GM19240 (cell line): Measurements from ENCODE around the gene PCBP3.
"Not testable (repeated sequence)": the region's sequence is repeated elsewhere in the genome, so short reads cannot be mapped to it uniquely, and the experiment has no call there.

Experiments used
- DNase-seq: peaks from one replicate; pipeline ENCODE4 v3.0.0; 2011; ENCODE audit warnings: low spot score; ENCODE audit not compliant: insufficient read length

The PCBP3 gene

DNA sequence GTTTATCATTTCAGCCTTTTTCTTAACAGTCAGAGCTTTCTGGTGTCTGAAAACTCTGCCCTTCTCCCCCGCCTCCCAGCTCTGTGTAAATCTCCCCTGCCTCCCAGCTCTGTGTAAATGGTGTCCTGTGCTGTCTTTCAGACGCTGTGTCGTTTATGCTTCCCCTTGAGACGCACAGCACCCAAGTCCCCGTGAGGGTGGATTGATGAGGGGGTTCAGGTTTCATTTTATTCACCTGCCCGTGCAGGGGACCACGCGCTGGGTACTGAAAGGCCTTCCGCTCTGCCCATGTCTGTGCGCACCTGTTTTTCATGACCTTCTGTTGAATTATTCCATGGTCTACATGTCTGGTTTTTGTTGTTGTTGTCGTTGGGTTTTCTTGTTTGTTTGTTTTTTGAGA lies 229.9 kb downstream of the PCBP3 start:
- no peak for DNase-seq

DNA sequence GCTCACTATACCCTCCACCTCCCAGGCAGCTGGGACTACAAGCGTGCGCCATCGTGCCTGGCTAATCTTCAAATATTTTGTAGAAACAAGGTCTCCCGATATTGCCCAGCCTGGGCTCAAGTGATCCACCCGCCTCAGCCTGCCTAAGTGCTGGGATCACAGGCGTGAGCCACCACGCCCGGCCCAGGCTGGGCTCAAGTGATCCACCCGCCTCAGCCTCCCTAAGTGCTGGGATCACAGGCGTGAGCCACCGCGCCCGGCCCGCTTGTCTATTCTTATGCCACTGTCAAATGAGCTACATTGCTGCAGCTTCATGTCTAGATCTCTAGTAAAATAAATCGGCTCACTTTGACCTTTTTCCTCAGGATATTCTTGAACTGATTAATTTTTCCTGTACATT lies 230.3 kb downstream of the PCBP3 start:
- DNase-seq: no peak

DNA sequence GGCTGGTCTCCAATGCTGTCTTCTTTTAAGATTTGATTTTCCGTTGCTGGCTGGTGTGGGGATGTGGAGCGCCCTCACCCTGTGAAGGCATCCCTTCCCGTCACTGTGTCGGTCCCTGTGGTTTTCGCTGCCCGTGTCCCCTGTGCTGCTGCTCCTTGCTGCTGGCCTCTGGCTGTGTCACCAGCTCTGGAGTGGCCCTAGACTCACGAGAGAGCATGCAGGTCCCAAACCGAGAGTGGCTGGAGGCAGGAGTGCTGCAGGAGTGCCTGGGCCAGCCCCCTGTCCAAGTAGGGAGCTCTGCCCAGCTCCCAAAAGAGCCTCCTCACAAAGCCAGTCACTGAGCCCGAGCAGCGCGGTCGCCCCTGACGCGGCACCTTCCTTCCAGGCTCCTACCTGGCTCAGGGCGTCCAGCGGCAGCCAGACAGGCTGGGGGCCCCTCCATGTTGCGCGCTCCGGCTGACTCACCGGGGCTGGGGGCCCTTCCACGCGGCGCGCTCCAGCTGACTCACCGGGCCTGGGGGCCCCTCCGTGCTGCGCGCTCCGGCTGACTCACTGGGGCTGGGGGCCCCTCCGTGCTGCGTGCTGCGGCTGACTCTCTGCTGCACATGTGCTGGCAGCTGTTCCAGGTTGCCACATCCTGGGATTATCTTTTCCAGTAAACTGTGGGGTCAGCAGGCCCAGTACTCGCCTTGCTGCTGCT lies 231.3 kb downstream of the PCBP3 start:
- no peak for DNase-seq

DNA sequence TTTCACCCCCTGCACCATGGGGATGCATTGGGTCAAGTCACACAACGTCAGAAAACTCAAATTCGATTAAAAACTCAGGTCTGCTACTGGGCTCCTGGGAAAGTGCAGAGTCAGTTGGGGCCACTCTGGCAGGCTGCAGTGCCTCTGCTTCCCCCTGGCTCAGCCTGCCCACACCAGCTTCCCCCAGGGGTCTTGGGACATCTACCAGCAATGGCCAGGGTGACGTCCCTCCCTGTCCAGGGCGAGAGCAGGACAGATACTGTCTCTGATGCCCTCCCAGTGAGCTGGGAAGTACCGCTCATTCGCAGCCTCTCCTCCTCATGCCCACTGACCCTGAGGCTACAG lies 231.9 kb downstream of the PCBP3 start:
- DNase-seq: no peak

DNA sequence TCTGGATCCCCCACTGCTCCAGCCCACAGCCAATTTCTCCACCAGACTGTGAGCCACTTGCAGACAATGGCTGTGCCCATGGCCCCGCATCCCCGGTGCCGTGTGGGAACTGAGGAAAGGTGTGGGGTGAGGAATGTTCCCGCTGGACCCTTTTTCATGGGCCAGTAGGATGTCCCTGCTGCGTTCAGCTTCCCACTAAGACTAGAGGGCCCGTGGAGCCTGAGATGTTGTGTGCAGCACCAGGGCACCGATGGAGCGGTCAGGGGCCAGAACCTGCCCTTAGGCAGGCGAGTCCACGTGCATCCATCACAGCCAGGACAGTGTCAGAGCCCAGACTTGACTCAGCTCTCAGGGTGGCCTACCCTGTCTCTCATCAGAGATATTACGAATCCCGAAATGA lies 232.4 kb downstream of the PCBP3 start:
- no peak for DNase-seq

DNA sequence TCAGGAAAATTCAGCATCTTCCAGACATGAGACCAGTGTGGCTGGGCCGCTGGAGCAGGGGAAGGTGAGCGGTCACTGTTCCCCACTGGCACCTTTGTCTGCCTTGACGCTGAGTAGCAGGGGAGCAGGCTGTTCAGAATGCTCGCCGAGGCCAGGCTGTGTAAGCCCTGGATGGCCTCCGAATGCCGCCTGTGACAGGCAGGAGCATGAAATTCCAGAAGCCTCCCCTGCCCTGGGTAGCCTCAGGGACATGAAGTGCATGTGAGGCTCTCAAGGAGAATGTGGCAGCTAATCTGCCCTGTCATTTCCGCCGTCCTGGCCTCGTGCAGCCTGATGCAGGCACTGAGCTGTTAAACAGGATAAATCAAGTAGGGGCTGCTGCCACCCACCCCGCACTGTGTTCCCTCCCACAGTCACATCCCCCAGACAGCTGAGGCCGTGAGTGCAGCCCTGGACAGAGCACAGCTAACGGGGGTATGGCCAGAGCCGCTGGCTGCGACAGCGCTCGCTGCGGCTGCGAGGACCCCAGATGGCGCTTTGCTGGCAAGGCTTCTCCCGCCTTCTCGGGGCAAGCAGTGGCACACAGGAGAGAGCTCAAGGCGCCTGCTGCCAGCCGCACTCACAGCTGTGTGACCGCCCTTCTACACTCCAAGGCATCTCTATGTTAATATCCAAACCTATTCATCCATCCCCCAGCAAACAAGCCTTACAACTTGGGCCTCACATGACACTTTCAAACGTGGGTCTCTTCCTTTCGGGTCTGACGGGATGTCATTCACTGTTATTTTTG lies 233.1 kb downstream of the PCBP3 start:
- DNase-seq: no peak

DNA sequence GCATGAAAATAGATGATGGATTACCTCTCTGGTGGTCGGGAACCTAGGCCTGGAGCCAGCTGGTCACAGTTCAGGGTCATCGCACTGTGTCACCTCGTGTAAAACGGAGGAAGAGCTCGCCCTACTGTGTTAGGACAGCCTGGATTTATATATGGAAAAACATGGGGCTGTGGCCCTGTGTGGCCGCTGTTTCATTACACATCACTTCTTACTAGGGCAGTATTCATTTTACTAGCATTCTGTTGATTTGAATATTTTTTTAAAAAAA lies 233.6 kb downstream of the PCBP3 start:
- no peak for DNase-seq

DNA sequence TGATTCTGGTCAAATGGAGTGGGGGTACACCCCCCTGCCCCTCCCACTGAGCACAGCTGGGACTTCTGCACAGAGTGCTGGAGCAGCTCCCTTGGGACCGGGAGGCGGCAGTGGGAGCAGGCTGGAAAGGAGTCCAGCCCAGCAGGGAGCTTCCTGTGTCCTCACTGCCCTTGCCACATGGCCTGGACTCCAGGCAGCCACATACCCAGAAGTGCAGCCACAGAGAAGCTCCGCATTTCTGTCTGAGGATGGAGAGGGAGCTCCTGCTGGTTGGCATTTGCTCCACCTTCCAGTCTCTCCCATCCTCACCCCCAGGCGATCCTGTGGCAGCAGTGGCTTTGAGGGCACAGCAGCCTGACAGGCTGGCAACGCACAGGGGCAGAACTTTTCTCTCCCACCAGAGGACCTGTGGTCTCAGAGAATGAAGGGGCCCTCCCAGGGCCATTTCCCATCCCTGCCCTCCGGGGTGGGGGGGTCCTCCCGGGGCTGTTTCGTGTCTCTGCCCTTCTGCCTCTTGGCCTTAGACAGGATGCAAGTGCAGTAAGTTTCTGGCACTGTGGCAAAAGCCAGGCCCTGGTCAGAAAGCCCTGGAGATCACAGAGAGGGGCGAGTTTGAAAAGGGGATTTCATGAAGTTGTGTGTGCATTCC lies 234.4 kb downstream of the PCBP3 start:
- DNase-seq: no peak

DNA sequence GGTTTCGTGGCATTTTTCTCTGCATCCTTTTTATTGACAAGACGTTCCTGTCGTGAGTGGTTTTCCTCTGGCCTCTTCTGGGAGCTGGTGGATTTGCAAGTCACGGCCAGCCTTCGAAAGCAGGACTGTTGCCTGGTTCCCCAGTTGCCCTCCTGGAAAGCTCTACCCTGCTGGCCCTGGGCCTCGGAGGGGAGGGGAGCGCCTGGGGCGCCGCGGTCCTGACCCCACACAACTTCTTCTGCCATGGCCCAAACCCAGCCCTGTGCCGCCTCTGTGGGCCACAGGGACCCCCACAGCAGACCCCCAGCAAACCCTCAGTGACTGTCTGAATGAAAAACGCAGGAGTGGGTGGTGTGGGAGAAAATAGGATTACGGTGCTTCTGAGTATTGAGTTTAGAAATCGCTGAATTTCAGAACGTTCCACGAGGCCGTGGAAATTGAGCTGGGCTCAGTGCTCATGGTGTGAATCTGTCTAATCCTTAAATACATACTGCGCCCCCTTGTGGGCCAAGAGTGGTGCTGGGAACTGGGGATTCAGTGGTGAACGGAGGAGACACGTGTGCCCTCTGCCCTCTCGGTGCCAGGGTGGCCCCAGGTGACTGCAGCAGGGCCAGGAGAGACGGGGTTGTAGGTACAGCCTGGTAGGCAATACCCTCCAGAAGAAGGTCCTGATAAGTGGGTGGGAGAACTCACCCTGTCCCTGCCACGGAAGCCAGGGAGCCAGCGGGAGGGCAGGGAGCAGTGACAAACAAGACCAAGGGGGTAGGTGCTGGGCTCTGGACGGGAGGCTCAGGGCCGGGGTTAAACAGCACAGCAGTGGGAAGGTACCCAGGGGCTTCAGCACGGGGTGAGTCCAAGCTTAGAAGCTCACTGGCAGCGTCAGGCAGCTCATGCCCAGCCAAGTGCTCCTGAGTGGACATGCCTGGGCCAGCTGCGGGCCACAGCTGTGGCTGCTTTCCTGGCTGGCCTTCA lies 236.9 kb downstream of the PCBP3 start:
- DNase-seq: peak; percentile 66

DNA sequence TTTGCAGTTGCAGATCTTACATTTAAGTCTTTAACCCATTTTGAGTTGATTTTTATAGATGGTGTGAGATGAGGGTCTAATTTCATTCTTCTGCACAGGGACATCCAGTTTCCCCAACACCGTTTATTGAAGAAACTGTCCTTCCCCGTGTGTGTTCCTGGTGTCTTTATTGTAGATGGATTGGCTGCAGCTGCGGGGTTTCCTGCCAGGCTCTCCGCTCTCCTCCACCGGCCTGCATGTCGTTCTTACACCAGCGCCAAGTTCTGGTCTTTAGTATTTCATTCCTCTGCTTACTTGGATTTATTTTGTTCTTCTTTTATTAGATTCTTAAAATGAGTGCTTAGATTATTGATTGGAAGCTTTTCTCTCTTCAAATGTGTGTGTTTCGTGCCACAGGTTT lies 239.1 kb downstream of the PCBP3 start:
- DNase-seq: no peak

DNA sequence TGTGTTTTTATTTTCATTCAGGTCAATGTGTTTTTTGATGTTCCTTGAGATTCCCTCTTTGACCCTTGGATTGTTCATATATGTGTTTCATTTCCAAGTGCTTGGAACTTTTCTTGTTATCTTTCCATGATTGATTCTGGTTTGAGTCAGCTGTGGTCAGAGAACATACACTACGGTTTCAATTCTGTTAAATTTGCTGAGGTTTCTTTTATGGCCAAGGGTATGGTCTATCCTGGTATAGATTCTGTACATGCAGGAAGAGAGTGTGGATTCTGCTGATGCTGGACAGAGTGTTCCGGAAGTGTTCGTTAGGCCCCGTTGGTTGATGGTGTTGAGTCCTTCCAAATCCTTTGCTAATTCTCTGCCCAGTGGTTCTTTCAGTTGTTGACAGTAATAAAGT lies 239.6 kb downstream of the PCBP3 start:
- no peak for DNase-seq

DNA sequence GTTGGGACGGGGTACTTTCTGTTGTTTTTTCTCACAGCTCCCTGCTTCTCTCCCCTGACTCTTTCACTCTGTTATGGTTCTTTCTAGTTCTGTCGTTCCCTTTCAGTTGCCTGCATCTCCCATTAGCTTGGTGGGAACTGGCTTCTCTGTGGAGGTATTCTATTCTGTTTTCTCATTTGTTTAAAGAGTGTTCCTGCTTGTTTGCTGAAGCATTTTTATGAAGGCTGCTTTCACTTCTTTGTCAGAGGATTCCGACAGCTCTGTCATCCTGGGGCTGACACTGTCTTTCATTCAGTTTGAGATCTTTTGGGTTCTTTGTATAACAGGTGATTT lies 242.0 kb downstream of the PCBP3 start:
- DNase-seq: no peak

DNA sequence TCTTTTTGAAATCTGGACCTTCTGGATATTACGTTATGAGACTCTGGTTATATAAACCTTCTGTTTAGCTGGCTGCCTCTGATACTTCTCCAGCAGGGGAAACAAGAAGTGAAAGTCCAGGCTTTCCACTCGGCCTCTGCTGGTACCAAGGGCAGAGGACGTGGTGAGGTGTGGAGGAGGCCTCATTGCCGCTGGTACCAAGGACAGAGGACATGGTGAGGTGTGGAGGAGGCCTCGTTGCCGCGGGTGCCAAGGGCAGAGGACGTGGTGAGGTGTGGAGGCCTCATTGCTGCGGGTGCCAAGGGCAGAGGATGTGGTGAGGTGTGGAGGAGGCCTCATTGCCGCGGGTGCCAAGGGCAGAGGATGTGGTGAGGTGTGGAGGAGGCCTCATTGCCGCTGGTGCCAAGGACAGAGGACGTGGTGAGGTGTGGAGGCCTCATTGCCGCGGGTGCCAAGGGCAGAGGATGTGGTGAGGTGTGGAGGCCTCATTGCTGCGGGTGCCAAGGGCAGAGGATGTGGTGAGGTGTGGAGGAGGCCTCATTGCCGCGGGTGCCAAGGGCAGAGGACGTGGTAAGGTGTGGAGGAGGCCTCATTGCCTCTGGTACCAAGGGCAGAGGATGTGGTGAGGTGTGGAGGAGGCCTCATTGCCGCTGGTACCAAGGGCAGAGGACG lies 242.5 kb downstream of the PCBP3 start:
- not testable (repeated sequence) for DNase-seq

DNA sequence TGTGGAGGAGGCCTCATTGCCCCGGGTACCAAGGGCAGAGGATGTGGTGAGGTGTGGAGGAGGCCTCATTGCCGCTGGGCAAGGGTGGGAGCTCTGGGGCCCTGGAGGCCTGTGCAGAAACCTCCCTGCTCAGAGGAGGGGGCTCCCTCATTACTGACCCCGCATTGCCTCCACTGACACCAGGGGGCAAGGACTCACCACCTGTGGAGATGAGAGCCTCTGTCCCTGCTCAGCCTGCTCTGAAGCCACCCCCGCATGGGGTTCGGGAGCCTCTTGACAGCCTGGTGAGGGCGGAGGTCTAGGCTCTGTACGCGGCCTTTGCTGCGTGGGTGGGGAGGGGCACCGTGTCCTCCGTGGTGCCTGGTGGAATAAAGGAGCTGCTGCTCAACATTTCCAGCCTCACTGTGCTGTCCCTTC lies 243.1 kb downstream of the PCBP3 start:
- no peak for DNase-seq

DNA sequence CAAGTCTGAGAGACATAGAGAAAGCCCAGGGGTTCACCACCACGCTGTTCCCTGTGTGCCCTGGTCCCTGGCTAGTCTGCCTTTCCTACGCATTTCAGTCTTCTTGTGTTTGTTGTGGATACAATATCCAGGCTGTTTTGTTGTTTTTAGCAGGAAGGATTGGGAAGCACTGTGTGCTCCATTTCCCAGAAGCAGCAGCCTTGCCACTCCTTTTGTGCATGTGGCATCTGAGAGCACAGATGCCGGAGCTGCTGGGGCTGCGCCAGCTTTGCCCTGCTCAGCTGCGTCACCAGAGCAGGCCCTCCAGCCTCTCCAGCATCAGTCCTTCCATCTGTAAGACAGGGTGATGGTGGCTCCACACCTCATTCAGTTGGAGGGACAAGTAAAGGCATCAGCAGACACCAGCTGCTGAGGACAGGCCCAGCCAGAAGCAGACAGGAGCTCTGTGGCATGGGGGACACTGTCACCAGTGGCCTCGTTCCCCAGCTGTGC lies 243.6 kb downstream of the PCBP3 start:
- no peak for DNase-seq

DNA sequence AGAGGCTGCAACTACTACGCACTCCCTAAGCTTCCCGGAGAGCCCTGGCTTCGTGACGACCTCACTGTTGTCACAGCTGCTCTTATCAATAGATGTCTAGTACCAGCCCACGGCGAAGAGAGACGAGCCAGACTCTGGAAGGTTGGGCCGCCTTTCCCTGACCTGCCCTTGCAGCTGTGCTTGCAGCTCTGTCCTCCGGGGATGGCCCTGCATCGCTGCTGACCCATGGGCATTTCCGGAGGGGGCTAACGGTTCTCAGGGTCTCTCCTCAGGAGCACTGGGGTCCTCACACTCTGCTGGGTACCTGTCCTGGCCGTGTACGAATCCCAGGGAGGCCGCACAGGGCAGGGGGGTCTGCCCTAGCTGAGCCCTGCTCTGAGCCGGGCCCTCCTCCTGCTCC lies 244.3 kb downstream of the PCBP3 start:
- DNase-seq: no peak

DNA sequence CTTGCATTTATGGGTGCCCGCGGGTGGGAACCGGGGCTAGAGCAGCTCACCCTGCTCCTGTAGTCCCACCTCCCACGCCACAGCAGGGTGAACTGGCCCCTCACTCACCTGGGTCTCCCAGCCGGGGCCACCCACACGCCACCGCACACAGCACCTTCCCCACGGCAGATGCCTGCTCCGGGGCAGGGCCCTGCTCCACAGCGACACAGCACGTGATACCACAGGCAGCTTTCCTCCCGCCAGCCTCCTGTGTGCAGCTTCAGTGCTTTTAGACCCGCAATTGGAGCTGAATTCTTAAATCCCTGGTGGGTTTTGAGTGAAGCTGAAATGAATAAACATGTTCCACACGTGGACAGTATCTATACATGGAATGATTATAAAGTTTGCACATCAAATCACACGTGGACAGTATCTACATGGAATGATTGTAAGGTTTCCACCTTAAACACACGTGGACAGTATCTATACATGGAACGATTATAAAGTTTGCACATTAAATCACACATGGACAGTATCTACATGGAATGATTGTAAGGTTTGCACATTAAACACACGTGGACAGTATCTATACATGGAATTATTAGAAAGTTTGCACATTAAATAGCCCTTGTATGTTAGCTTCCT lies 245.0 kb downstream of the PCBP3 start:
- DNase-seq: no peak

DNA sequence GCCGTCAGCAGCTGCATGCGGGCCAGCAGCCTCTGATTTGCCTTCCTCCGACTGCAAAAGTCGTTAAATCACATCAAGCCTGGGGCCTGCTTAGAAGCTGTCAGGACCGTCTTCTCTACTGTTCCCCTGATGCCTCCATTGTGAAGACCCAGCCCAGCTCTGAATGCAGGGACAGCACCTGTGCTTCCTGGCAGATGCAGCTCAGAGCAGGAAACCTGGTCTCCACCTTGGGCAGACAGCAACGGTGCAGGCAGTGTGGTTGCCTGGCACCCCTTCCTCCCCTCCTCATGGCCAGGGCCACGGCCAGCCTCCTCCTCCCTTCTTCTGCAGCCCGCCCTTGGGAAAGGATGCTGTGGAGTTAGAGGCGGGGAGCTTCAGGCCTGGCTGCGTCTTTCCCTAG lies 245.7 kb downstream of the PCBP3 start:
- DNase-seq: no peak

DNA sequence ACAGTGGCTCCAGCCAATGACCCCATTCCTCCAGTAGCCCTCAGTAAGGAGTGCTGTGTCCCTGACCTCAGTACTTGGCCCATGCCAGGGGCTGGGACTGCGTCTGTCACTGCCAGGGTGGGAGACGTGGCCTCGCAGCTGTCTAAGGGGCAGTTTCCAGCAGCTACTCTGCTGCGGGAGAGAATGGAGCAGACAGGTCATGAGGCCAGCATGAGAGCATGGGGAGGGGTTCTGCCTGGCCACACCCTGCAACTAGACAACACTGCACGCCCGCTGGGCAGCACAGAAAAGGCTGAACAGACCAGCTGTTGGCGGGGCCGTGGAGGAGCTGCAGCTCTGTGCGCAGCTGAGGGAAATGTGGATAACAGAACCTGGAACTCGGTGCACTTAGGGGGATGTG lies 246.4 kb downstream of the PCBP3 start:
- no peak for DNase-seq

DNA sequence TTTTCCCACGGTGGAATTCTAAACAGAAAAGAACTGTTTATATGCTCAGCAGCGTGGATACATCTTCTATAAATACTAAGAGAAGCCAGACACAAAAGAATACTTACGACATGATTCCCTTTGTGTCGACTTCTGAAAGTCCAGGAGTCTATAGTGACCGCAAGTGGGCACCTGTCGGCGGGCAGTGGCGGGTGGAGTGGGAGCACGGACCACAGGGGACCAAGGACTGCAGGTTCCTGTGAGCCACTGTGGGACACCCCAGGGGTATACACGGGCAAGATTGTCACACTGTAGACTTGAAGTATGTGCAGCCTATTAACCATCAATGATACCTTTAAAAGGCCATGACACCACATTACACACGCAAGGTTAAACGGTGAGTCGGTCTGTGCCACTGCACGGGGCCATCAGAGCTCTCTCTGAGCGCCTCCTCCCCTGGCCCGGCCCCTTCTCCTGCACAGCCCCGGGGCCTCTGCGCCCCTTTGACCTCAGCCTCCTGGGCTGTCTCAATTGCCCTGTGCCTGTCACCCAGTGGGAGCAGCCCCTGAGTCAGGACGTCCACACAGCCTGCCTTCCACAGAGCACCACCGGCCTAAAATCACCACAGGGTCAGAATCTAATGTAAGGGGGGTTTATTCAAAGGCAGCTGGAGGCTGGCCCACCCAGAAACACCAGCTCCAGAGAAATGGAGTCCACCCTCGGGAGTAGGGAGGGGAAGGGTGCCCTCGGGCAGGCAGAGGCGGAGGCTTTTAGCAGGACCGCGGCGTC lies 248.0 kb downstream of the PCBP3 start:
- no peak for DNase-seq
